Measurements from ENCODE around the gene ABO. TPM values are rescaled to one million over a fixed set of nuclear protein-coding genes. Genes with fewer than 3 reads are reported as not detected.

Gene ABO
- total and polyA plus RNA-seq, 2 donors (not counting 3 experiments of a cell fraction or from before 2014, with no cell fraction given), result not detected

DNA sequence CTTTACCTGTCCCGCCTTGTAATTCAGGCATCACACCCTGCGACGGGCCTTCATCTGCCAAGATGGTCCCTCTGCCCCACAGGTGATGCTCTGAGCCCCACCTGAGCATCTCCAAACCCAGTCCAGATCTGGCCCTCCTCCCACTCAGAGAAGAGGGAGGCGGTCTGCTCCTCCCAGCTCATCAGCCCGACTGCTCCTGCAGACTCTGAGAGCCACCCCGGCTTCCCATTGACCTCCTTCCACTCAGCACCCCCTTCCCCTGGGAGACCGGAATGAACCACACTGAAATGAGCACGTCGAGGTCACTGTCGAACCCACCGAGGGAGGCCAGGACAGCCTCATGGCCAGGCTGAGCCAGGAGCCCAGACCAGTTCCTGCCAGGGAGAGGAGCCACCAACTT lies 12.8 kb downstream of the ABO start:
- Histone ChIP-seq H3K9me3 (replicated peaks; ENCODE audit: control insufficient read depth, insufficient read depth, low read length) (no peaks in the 10 kb centered on the region), H3K4me1 (ENCODE audit: control insufficient read depth, extremely low read depth, insufficient read depth, low read length) (no peaks in the 10 kb centered on the region), H3K79me2 (ENCODE audit: control insufficient read depth, insufficient read depth, low read length) (no peaks in the 10 kb centered on the region), H3K4me2 (ENCODE audit: insufficient read depth, low read length) (no peak overlapping the region), H3K27me3 (ENCODE audit: control insufficient read depth in 2 of 2, insufficient read depth in 2 of 2, low read length in 2 of 2) (no peaks in the 10 kb centered on the region), H4K20me1 (replicated peaks; ENCODE audit: control insufficient read depth, extremely low read depth, insufficient read depth, low read length) (no peaks in the 10 kb centered on the region), H3K9me1 (replicated peaks; ENCODE audit: control insufficient read depth, extremely low read depth, insufficient read depth, low read length) (no peaks in the 10 kb centered on the region), H3K4me3 (replicated peaks in 1 of 3; ENCODE audit: insufficient read depth in 1 of 3, low read depth in 1 of 3, low read length in 3 of 3) (no peak overlapping the region), H3K9ac (replicated peaks; ENCODE audit: extremely low read depth, insufficient read depth, low read length) (no peak overlapping the region), H2AFZ (ENCODE audit: low read depth, low read length) (no peak overlapping the region), H3K36me3 (ENCODE audit: control insufficient read depth in 2 of 2, extremely low read depth in 1 of 2, insufficient read depth in 2 of 2, low read length in 2 of 2) (no peaks in the 10 kb centered on the region), H3K27ac (ENCODE audit: insufficient read depth, low read depth, low read length) (no peak overlapping the region)
- ChIA-PET CTCF (no interaction called here), POLR2A (no interaction called here)
- no peak for DNase-seq (ENCODE audit: low read depth, low spot score)
- BruUV-seq (replicated peaks), result no TSS peak
- dilution Hi-C loops (cut with MboI; ENCODE audit: extremely low pct_ligation_motif_present, low sequenced_read_pairs) (no loop called here), intact Hi-C loops (cut with micrococcal nuclease) (no loop called here)
- TF ChIP-seq, protein P1, sequence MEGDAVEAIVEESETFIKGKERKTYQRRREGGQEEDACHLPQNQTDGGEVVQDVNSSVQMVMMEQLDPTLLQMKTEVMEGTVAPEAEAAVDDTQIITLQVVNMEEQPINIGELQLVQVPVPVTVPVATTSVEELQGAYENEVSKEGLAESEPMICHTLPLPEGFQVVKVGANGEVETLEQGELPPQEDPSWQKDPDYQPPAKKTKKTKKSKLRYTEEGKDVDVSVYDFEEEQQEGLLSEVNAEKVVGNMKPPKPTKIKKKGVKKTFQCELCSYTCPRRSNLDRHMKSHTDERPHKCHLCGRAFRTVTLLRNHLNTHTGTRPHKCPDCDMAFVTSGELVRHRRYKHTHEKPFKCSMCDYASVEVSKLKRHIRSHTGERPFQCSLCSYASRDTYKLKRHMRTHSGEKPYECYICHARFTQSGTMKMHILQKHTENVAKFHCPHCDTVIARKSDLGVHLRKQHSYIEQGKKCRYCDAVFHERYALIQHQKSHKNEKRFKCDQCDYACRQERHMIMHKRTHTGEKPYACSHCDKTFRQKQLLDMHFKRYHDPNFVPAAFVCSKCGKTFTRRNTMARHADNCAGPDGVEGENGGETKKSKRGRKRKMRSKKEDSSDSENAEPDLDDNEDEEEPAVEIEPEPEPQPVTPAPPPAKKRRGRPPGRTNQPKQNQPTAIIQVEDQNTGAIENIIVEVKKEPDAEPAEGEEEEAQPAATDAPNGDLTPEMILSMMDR (IDR thresholded peaks at IDR 0.05; ENCODE audit: extremely low read depth in 1 of 2, insufficient read depth in 1 of 2, low read depth in 1 of 2, low read length in 2 of 2), result no peak
- TF ChIP-seq POLR2AphosphoS5 (IDR thresholded peaks at IDR 0.05; ENCODE audit: insufficient read depth, low read depth, low read length) (no peak), FOS (IDR thresholded peaks at IDR 0.05; ENCODE audit: borderline replicate concordance, insufficient read depth, low read length) (no peak), MYC (IDR thresholded peaks at IDR 0.05; ENCODE audit: low read depth, low read length) (no peak), POLR2A (IDR thresholded peaks at IDR 0.05; ENCODE audit: low read depth, low read length) (no peak), GATA2 (IDR thresholded peaks at IDR 0.05; ENCODE audit: insufficient read depth, insufficient read length, low read depth, low read length) (no peak), JUN (IDR thresholded peaks at IDR 0.05; ENCODE audit: borderline replicate concordance, insufficient read depth, insufficient read length, low read depth) (no peak), EZH2 (IDR thresholded peaks at IDR 0.05; ENCODE audit: borderline replicate concordance, low read depth, low read length, severe bottlenecking) (no peak)
- TF ChIP-seq, protein P2, sequence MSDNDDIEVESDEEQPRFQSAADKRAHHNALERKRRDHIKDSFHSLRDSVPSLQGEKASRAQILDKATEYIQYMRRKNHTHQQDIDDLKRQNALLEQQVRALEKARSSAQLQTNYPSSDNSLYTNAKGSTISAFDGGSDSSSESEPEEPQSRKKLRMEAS (IDR thresholded peaks at IDR 0.05; ENCODE audit: insufficient read depth, insufficient read length), result no peak
- FAIRE-seq, result no peak

Measured in endothelial cell of umbilical vein (primary cell).